CD4-positive, alpha-beta T cell treated with Interleukin-15 for 4 hours (primary cell): Measurements from ENCODE around the gene DUXA.
"Not testable (repeated sequence)": the region's sequence is repeated elsewhere in the genome, so short reads cannot be mapped to it uniquely, and the experiment has no call there.

ENCODE experiments used
- DNase-seq: peaks from one replicate; pipeline ENCODE4 v3.0.0-alpha.2; 2020; ENCODE audit warnings: low spot score

Gene DUXA

GRCh38 chr19:57167385-57167784, at the start of gene DUXA:
DUXA (minus strand) TSS chr19:57167485; CDS start chr19:57167443, 42 bp downstream.
- no peak for DNase-seq

GRCh38 chr19:57212109-57212508, 44.8 kb upstream of the DUXA start:
- DNase-seq = no peak

DNA sequence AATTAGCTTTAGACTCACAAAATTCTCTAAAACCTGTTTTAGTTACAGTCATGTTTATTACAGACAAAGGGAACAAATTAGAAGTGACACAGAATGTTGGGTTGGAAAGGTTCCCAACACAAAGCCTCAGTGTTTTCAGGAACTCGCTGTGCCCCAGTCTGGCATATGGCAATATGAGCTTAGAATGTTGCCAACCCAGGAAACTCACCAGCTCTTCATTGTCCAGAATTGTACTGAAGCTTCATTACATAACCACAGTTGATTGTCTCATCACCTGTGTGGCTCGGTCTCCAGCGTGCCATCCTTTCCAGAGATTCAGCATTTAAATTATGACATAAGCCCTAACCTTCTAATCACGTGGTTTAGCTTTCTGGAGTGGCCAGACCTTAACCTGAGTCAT, 43.1 kb upstream of the DUXA start:
- no peak for DNase-seq

DNA sequence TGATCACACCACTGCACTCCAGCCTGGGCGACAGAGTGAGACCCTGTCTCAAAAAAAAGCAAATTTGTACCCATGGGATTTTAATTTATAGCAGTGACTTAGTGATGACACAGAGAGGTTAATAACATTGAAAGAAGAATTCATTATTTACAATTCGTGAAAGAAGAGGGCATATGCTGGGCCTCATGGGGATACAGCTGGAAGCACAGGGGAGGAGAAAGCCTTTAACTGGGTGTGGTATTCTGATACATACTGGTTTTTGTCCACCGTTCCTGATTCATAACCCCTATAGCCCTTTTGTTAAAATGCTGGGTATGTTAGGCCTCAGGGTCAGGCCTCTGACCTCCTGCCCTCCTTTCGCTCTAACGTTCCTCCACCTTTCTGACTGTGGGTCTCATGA, 34.9 kb upstream of the DUXA start:
- DNase-seq = no peak

DNA sequence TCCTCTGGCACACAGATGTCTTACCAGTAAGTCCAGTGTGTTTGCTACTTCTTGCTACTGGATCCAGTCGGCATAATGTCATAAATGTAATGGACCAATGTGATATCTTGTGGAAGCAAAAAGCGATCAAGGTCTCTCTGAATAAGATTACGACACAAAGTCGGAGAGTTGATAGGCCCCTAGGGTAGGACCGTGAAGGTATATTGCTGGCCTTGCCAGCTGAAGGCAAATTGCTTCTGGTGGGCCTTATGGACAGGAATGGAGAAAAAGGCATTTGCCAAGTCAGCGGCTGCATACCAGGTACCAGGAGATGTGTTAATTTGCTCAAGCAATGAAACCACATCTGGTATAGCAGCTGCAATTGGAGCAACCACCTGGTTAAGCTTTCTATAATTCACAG, 30.6 kb upstream of the DUXA start:
- DNase-seq = not testable (repeated sequence)

DNA sequence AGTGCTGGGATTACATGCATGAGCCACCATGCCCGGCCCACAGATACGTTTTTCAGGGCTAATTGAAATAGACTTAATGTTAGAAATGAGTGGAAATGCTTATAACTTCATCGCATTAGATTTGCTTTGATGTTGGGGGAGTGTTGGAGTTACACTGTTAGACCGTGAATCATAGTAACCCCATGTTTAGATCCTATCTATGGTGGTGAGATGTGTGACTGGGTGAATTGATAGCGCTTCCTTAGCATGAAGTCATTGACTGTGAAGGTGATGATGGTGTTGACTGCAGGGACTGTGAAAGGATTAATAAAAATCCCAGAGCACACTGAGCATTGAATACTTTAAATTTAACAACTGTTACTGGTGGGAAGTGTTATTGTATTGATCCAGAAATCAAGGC, 25.7 kb upstream of the DUXA start:
- DNase-seq = peak; percentile 9

GRCh38 chr19:57192077-57192420, 24.8 kb upstream of the DUXA start:
- no peak for DNase-seq

DNA sequence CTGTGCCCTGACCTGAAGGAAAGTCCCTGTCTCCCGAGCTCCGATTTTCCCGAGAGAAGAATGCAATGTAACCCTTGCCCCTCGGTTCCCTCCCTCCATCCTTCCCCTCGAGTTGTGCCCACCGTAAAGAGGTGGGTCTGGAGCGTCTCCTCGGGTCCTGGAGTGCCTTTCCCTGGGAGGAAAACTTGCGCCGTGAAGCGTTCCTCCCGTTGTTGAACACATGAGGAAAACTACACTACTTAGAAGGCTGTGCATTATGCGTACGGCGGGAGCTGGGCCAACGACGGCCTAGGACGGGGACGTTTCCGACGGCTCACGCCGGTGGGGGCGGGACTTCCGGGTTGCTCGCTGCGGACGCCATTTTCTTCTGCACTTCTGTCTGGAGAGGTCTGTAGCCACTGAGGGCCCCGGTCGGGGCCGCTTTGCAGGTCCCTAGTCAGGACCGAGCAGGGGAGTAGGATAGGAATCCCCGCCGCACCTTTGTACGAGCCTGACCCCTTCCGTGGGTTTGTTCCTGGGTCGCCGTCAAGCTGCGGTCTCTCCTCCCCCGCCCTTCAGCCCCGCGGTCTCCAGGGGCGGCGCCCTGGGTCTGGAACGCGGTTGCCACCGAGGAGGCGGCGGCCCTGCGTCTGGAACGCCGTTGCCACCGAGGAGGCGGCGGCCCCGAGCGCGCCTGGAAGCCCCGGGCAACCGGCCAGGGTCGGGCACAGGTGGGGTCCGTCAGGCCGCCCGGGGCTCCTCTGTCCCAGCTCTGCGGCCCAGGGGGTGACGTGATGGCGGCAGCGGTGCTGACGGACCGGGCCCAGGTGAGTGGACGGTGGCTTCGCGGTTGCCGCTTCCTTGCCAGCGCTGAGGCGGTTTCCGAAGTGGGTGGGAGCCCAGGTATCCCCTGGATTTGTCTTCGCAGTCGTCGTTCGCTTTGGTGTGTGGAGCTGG, 24.1 kb upstream of the DUXA start, which contains the start of gene ZNF264:
Gene ZNF264, plus strand, starts transcription at position 360 of the 936 bp plus-strand sequence. Its CDS starts 414 bp downstream, at position 774.
- DNase-seq = peak; percentile 88

DNA sequence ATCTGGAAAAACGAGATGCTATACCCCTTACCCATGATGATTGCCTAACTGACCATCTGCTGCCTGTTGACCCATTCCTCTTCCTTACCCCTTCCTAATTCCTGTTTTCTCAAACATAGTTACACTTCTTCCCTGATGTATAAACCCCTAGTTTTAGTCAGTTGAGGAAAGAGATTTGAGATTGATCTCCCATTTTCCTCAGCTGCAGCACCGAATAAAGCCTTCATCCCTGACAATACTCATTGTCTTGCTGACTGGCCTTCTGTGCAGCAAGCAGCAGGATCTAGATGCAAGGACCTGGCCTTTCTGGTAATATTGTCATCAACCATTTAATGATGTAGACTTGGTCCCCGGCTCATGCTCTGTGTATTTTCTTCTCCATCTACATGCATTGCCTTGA, 23.0 kb upstream of the DUXA start:
- no peak for DNase-seq

- peak; percentile 35 for DNase-seq
Measured at GRCh38 chr19:57171551-57172081, 4.3 kb upstream of the DUXA start.

DNA sequence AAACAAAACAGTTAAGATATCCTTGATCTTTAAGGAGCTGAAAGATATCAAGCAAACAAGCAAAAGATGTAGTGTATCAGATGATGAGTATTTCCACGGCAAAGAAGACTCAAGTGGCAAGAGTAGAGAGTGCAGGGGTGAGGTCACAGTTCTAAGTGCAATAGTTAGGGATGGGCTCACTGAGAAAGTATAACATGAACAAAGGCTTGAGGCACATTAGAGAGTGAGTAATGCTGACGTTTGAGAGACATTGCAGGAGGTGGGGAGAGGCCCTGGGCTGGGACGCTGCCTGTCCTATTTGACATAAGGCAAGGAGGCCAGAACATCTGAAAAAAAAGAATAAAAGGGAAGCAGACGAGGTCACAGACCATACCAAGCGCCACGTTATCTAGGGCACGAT, 1.4 kb downstream of the DUXA start:
- no peak for DNase-seq

GRCh38 chr19:57161985-57162539, 5.2 kb downstream of the DUXA start:
- DNase-seq = no peak

GRCh38 chr19:57152921-57153320, 14.4 kb downstream of the DUXA start:
- no peak for DNase-seq

DNA sequence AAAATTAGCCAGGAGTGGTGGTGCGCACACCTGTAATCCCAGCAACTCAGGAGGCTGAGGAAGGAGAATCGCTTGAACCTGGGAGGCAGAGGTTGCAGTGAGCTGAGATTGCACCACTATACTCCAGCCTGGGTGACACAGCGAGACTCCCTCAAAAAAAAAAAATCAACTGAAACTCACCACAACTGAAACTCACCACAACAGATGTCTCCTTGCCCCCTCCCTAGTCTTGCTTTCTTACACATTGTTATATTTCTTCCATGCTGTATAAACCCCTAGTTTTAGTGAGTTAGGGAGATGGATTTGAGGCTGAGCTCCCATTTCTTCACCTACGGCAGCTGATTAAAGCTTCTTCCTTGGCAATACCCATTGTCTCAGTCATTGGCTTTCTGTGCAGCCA, 25.6 kb downstream of the DUXA start:
- DNase-seq = no peak

- DNase-seq = no peak
Measured at GRCh38 chr19:57135797-57136196, 31.5 kb downstream of the DUXA start.

DNA sequence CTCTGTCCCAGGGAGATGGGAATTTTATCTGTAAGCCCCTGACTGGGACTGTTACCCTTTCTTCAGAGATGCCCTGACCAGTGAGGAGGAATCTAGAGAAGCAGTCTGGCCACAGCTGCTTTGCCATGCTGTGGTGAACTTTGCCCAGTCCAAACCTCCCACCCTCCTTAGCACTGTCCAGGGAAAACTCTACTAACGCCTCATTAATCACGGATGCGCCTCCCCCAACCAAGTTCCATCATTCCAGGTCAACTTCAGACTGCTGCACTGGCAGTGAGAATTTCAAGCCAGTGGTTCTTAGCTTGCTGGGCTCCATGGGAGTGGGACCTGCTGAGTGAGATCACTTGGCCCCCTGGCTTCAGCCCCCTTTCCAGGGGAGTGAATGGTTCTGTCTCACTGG, 39.9 kb downstream of the DUXA start:
- not testable (repeated sequence) for DNase-seq

- no peak for DNase-seq
Measured at GRCh38 chr19:57123882-57124281, 43.4 kb downstream of the DUXA start.

- no peak for DNase-seq
Measured at GRCh38 chr19:57118848-57119247, 48.4 kb downstream of the DUXA start.

GRCh38 chr19:57113501-57113900, 53.8 kb downstream of the DUXA start:
- not testable (repeated sequence) for DNase-seq

GRCh38 chr19:57111329-57111644, 56.0 kb downstream of the DUXA start:
- DNase-seq = no peak

GRCh38 chr19:57110592-57111328, 56.5 kb downstream of the DUXA start:
- no peak for DNase-seq

DNA sequence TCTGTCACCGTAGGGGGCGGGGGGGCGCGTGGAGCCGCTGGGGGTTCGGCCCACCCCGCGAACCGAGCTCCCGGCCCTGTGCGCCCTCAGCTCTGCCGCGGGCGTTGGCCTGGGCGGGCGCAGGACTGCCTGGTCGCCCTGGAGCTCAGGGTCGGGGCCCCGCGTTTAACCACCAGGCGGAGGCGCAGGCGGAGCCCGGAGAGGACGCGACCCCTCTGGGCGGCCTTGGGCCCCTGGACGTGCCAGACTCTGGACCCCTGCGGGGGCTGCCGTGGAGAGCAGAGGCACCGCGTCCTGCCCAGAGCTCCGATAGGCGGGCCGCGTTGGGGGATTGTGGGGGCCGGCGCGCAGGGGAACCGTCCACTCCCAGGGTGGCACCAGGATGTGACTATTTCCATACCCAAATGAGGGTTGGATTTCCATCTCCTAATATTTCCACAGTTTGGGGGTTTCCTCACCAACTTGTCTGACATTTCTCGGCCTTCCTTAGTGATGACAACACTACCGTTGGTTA, 60.5 kb downstream of the DUXA start:
- no peak for DNase-seq
